Measurements from ENCODE around the gene CSRP1. TPM values are rescaled to one million over a fixed set of nuclear protein-coding genes. Genes with fewer than 3 reads are reported as not detected.

The CSRP1 gene
- total RNA-seq, 1 experiment from 2014 or later, result 94.4 TPM

DNA sequence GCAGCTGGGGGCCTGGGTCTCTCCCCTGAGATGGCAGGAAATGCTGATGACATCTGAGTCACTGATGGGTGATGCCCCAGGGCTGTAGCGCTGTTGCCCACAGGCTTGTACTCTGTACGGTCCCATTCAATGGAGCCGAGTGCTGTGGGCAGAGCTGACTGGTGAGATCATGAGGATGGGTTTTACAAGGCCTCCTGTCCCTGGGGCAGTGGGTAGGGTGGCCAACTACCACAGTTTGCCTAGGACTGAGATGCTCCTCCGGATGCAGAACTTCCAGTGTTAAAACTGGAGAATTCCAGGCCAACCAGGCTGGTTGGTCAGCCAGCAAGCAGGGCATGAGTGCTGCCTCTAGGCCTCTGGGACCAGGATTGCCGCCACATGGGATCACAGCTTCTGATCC lies 47.1 kb downstream of the CSRP1 start:
- ChIA-PET POLR2A (no interaction called here), CTCF (no interaction called here)
- no peaks in the 10 kb centered on the region for H3K9me3 ChIP-seq (ENCODE audit: control insufficient read depth, insufficient read depth, low read depth, low read length)
- ATAC-seq, result no peak
- no peak for TF ChIP-seq TCF7L2 (IDR thresholded peaks at IDR 0.05; ENCODE audit: low read depth, low read length)
- TF ChIP-seq SIN3A (IDR thresholded peaks at IDR 0.05; ENCODE audit: borderline replicate concordance, insufficient read depth, low read depth, low read length), result no peak
- TF ChIP-seq POLR2AphosphoS5 (IDR thresholded peaks at IDR 0.05; ENCODE audit: low read depth, low read length), result no peak
- TF ChIP-seq REST (IDR thresholded peaks at IDR 0.05; ENCODE audit: insufficient read depth in 1 of 2, low read depth in 2 of 2, low read length in 1 of 2), result no peak
- TF ChIP-seq, protein P1, sequence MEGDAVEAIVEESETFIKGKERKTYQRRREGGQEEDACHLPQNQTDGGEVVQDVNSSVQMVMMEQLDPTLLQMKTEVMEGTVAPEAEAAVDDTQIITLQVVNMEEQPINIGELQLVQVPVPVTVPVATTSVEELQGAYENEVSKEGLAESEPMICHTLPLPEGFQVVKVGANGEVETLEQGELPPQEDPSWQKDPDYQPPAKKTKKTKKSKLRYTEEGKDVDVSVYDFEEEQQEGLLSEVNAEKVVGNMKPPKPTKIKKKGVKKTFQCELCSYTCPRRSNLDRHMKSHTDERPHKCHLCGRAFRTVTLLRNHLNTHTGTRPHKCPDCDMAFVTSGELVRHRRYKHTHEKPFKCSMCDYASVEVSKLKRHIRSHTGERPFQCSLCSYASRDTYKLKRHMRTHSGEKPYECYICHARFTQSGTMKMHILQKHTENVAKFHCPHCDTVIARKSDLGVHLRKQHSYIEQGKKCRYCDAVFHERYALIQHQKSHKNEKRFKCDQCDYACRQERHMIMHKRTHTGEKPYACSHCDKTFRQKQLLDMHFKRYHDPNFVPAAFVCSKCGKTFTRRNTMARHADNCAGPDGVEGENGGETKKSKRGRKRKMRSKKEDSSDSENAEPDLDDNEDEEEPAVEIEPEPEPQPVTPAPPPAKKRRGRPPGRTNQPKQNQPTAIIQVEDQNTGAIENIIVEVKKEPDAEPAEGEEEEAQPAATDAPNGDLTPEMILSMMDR (IDR thresholded peaks at IDR 0.05), result no peak
- BruUV-seq (replicated peaks), result no TSS peak
- peaks cover 38% of the 10 kb centered on the region for H3K4me1 ChIP-seq (ENCODE audit: control insufficient read depth, insufficient read depth, low read length)
- H3K27ac ChIP-seq (ENCODE audit: low read length), result no peak overlapping the region
- H3K4me3 ChIP-seq (ENCODE audit: low read depth in 2 of 2, low read length in 2 of 2), result no peak overlapping the region
- no peak for DNase-seq (ENCODE audit: low read depth, low spot score)
- in situ Hi-C loops (cut with HindIII; ENCODE audit: low pct_unique_long_range_greater_than_20kb, low sequenced_read_pairs) (no loop called here), intact Hi-C loops (cut with micrococcal nuclease; ENCODE audit: unreplicated experiment) (no loop called here)
- no peaks in the 10 kb centered on the region for H3K27me3 ChIP-seq (ENCODE audit: control insufficient read depth, insufficient read depth, low read length)
- no peaks in the 10 kb centered on the region for H3K36me3 ChIP-seq (ENCODE audit: control insufficient read depth, insufficient read depth, low read length)

DNA sequence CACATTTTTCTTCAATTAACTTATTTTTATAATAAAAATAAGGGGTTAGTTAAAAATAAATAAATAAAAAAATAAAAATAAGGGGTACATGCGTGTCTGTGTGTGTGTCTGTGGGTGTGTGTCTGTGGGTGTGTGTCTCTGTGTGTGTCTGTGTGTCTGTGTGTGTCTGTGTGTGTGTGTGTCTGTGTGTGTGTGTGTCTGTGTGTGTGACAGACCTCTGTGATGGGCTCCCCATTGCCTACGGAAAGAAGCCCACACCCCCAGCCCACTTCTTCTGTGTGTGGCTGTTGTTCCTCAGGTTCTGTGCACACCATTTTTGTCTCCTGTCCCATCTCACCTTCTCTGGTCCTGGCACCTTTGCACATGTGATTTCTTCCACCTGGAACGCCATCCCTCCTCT lies 47.9 kb downstream of the CSRP1 start:
- ChIA-PET CTCF (no interaction called here), POLR2A (no interaction called here)
- in situ Hi-C loops (cut with HindIII; ENCODE audit: low pct_unique_long_range_greater_than_20kb, low sequenced_read_pairs), result no loop called here
- intact Hi-C loops (cut with micrococcal nuclease; ENCODE audit: unreplicated experiment), result no loop called here
- Histone ChIP-seq H3K9me3 (ENCODE audit: control insufficient read depth, insufficient read depth, low read depth, low read length) (no peaks in the 10 kb centered on the region), H3K36me3 (ENCODE audit: control insufficient read depth, insufficient read depth, low read length) (no peaks in the 10 kb centered on the region), H3K4me3 (ENCODE audit: low read depth in 2 of 2, low read length in 2 of 2) (no peak overlapping the region), H3K4me1 (ENCODE audit: control insufficient read depth, insufficient read depth, low read length) (peaks cover 38% of the 10 kb centered on the region), H3K27ac (ENCODE audit: low read length) (no peak overlapping the region), H3K27me3 (ENCODE audit: control insufficient read depth, insufficient read depth, low read length) (no peaks in the 10 kb centered on the region)
- DNase-seq (ENCODE audit: low read depth, low spot score) (no peak), ATAC-seq (no peak)
- BruUV-seq (replicated peaks), result no TSS peak
- TF ChIP-seq POLR2AphosphoS5 (IDR thresholded peaks at IDR 0.05; ENCODE audit: low read depth, low read length), result no peak
- TF ChIP-seq REST (IDR thresholded peaks at IDR 0.05; ENCODE audit: insufficient read depth in 1 of 2, low read depth in 2 of 2, low read length in 1 of 2), result no peak
- no peak for TF ChIP-seq TCF7L2 (IDR thresholded peaks at IDR 0.05; ENCODE audit: low read depth, low read length)
- TF ChIP-seq, protein P1 (IDR thresholded peaks at IDR 0.05), result no peak
- no peak for TF ChIP-seq SIN3A (IDR thresholded peaks at IDR 0.05; ENCODE audit: borderline replicate concordance, insufficient read depth, low read depth, low read length)

Data from Panc1 (cell line).